GM18508 (cell line): ENCODE results near the gene PKP4.

Source experiments
- ATAC-seq: cut with Tn5 transposase; IDR thresholded peaks from one replicate; pipeline ENCODE4 v1.9.1; 2021; ENCODE audit warnings: moderate number of reproducible peaks; ENCODE audit not compliant: insufficient read depth, unreplicated experiment

PKP4 gene

DNA sequence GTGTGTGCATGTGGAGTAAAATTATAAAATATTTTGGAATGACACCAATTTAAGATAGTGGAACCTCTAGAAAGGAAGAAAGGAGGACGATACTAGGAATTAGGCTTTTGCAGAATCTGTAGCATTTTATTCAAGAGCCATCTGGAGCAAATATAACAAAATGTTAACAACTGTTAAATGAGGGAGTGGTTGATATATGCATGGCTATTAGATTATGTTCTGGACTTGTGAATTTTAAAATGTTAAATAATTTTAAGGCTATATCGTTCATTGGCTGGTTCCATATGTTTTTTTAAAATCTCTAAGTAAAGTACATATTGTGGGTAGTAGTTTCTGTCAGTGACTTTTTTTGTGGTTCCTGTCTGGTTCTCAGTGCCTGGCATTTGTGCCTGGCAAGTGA lies 123.2 kb downstream of the PKP4 start:
- ATAC-seq = no peak

DNA sequence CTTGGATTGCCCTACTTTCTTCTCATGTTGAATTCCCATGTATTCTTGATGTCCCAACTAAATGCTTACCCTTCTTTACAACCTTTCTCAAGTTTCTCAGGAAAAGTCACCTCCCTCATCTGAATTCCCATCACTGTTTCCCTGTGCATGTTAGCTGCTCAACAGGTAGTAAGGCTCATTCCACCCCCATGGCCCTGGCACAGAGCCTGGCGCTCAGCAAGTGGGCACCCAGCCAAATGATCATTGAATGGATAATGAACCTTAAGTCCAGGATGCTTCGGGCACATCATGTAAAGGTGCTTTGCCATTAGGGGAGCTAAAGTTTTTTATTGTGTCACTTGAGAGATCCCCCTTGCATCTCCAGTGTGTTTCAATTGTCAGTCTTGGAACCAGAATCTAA lies 124.0 kb downstream of the PKP4 start:
- ATAC-seq = no peak

DNA sequence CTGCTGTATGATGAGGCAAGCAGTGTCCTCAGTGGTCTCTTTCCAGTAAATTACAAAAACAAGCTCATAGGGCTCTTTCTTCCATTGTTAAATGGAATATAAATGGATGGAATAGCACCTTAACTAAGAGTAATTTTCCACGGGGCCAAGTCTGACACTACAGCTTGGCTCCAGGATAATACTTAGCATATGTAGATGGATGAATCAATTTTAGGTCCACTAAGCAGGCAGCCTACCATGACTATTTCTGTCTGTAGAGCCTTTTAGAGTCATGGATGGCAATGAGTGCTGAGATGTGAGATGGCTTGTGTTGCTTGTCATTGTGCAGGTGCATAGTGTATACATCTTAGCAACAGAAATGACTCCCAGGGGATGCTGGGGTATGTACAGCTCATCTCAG lies 125.9 kb downstream of the PKP4 start:
- no peak for ATAC-seq

DNA sequence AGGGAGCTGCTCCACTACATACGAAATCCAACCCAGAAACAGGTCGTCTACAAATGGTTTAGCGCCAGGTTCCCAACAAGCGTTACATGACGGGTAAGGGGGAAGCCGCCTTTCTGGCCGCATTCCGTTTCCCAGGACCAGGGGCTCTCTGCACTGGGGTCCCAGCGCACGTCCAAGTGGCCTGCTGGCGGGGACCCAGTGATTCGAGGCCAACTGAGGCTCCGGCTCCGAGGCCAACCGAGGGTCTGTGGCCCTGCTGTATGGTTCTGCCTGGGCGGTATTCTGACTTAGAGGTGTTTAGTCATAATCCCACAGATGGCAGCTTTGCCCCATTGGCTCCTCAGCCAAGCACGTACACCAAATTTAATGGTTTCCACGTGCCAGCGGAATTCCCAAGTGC lies 127.2 kb downstream of the PKP4 start:
- no peak for ATAC-seq

DNA sequence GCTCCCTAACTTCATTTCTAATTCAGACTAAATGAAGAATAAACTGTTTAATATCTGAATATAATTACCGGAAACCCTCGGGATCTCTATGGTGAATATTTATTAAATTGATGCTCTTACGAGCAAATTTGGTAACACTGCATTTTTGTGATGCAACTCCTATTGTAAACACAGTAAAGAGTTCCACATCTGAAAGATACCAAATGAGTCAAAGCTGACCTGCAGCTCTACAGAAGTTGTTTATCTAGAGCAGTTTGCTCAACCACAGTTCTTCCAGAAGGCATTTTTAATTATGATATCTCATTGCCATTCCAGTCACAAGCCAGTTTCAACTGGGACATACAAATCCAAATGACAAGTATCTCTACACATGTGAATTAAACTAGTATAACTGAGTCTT lies 129.7 kb downstream of the PKP4 start:
- ATAC-seq = no peak

DNA sequence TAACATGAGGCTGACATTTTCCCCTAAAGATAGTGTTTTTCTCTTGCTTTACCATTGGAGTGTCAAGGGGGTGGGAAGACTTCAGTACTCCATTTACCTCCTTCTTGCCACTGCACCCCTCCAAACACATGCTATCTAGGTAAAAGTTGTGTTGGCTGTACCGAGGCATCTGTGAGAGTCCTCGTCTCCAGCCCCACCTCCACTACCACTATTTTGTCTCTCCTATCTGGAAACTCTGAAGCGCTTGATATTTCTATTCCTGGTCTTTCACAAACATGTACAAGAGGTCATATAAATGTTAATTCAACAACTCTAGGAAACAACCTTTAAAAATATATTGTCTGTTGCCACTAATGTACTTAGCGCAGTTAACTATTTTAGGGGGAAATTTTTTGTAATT lies 132.6 kb downstream of the PKP4 start:
- no peak for ATAC-seq

DNA sequence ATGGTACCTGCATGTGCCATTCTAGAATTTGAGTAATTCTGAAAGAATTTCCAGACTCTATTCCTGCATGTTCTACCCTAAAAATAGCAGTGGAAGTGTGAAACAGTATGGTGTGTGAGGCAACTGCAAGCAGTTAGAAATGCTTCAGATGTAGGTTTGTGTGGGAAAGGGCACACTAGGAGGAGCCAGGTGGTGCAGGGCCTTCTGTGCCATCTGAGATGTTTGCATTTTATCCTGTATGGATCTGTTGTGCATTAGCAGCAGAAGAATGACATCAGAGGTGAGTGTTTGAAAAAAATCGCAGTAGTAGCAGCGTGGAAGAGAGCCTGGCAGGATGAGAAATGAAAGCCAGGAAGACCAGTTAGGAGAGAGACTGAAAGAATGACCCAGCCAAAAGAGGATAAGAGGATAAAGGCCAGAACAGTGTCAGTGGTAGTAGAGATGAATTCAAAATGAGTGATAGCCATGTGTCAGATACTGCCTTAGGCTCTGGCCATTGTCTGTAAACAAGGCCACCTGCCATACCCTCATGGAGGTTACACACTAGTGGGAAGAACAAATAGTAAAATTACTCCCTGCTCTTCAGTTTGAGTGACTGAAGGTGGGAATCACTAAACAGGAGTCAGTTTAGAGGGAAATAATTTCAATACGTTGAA lies 142.2 kb downstream of the PKP4 start:
- no peak for ATAC-seq

DNA sequence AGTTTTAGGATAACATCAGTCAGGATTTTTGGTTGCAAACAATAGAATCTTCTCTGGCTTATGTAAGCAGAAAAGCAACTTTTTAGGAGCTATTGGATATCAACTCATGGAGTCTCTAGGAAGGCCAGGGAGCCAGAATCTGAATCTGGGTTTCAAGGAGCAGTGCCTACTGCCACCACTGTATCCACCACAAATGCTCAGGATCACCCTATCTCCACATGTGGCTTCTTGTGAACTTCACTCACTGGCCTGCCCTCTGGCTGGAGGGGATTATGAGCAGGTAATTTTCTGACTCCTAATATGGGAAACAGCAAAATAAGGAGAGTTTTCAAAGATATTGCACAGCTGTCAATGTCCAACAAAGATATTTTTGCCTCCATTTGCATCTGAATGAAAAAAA lies 142.9 kb downstream of the PKP4 start:
- ATAC-seq = no peak

DNA sequence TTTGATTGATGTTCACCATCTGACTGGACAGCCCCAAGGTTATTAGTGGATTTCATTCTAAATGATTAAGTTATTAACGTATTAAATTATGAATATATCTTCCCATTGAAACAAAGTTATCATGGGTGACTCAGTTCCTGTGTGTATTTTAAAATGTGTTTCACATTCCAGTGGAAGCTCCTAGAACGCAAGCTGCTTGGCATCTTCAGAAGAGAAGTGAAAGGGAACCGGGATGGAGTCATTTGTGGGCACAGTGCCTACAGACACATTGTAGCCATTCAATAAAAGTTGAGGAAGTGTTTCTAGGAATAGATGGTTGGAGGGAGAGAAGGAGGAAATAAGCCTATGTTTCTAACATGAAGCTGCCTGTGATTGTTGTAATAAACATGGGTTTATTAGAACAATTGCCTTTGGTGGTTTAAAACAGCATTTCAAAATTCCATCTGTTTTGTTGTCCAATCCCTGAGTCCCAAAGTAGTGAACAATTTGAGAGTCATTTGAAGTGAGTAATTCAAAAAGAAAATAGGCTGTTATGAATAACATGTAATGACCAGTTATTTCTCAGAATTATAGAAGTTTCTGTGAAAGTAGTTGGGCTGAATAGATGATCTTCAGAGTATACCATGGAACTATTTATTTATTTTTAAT lies 143.5 kb downstream of the PKP4 start:
- no peak for ATAC-seq

DNA sequence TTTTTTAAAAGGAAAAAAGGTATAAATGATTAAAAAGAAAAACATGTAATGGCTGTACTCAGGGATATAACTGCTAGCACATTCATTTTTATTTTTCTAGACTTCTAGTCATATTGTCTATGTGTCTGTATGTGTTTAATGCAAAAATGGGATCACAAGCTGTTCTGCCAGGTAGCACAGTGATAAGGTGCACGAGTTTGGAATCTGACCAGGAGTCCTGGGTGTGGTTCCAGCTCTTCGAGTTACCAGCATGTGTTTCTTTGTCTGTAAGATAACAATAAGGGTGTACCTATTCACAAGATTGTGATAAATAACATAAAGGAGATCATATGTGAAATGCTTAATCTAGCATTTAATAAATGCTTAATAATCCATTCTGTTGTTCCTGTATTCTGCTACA lies 145.3 kb downstream of the PKP4 start:
- ATAC-seq = no peak

DNA sequence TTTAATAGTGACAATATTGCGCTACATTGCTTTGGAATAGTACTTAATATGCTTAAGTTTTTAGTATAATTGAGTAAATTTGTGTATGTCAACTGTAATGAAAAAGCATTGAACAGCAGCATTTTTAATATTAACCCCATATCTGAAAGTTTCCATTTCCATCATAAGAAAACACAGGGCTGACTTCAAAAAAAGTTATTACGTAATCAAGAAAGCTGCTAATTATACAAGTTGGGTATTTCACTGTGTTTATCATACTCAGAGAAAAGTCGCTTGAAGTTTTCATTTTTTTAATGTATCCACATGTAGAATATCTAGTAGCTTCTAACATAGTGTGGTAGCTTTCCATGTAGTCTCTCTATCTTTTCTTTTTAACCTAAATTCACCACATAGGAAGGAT lies 146.5 kb downstream of the PKP4 start:
- ATAC-seq = no peak

DNA sequence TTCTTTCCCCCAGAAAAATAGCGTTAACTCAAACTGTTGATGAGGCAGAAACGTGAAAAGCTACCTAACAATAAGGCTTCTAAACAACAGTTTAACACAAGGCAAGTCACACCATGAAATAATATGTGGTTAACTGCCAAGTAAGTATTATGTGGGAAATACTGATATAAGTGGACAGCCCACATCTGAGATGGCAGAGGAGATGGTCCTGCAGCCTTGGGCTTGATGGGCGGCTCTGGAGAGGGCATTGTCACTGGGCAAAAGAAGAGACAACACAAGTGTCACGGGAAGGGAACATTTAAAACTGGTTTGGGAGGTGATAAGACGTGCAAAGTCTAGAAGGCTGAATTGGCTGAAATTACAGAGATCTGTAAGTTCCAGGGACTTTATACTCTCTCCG lies 147.2 kb downstream of the PKP4 start:
- no peak for ATAC-seq

DNA sequence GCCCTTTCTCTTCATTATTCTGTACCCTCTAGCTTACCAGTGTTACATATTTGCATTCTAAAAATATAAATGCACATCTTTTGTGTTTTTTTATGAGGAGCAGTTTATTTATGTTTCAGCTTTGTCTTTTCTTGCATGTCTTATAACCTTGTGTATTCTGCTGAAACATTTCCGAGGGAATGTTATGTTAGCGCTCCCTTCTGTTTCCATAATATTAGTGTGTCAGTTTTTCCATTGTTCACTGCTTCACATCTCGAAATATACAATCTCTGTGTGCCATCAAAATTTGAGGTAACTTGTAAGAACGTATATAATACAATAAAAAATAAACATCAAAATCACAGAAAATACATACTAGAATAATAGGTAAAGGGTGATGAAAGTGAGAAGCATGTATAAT lies 153.3 kb downstream of the PKP4 start:
- no peak for ATAC-seq

DNA sequence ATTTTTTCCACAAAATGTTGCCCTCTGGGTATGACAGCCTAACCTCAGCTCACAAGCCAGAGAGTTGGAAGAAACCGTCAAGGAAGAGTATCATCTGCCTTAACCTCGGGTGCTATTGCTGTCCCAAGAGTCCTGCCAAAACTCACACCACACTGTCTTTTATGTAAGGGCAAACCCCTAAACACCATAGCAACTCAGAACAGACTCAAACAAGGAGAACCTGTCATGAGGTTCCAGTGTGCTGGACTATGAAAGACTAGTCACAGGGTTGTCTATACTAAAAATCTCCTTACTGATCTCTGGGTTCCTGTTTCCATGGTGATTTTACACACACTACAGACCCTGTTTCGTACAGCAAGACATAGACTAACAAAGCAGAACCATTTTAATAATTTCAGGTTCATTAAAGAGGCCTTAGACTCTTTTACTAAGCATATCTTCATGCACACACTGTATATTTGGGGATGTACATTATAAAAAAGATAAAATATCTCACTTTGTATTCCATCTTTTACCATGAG lies 159.8 kb downstream of the PKP4 start:
- no peak for ATAC-seq

DNA sequence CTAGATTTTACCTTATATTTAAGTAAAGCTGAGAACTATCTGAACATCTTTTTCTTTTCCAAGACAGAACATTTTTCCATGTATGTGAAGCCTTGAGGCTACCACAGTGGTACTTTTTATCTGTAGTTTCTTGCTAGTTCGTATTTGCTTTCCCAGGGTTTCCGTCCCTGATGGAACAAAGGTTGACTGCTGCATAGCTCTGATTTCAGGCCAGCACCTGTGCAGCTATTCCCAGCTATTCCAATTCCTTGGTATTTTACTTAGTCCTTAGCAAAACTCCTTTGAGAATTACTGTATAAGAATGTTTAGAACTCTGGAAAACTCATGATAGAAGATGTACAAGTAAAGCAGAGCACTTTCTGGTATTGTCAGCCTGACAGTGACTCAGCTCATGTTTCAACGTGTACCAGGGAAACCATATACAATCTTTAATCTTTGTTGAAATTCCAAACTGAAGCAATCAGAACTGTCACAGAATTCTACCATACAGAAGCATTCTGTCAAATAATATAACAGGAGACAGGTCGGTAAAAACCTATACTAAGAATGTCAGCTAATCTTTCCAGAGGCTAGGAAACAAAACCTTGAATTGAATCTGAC lies 162.2 kb downstream of the PKP4 start:
- no peak for ATAC-seq

DNA sequence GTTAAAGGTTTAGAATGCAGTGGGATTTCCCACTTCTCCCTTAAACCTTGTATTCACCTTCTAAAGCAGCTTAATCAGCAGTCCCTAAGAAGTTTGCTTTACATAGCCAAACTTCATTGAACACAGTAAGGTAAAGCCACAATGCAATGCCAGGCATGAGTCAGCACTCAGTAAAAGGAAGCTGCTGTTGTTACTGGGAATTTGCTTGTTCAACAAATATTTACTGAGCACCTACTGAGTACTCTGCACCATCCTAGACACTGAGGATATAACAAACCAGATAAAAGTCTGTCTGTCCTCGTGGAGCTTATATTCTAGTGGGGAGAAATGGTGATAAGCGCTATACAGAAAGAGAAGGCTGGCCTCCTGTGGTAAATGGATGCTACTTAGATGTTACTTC lies 162.7 kb downstream of the PKP4 start:
- no peak for ATAC-seq

DNA sequence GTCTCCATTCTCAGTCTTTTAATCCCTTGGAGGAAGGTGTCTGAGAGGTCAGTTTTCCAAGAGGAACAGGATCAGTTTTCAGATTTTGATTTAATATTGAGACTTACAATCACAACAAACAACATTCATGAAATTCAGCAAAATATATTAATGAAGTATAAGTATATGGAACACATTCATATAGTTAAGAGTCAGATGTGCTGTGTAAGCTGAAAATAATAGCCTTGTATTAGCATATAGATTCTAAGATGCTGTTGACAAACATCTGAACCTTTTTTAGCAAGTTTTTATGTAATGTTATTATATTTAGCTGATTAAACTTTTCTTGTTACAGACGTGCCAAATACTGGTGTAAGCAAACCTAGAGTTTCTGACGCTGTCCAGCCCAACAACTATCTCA lies 163.9 kb downstream of the PKP4 start:
- no peak for ATAC-seq

DNA sequence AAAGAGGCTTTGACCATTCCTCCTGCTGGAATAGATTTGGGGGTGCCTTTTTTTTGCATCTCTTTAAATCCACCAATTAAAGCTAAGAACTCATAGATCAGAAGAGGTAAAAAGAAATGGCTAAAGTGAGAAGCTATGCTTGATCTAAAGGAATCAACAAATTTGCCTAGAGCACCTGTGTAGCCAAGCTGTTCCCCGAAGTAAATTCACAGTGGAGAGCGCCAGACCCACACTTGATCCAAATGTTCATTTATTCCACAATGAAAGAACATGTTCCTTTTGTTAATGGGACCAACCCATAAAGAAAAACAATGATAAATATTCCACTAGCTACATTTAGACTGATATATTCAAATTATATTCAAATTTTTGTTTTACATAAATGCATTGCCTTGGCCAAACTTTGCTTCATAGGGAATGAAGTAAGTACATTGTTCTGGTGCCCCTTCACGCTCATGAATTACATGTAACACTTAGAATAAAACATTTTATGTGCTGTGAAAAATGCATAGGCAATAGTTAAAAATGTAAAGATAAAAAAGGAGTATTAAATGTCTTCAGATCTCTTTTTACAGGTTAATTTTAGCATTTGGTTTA lies 167.4 kb downstream of the PKP4 start:
- ATAC-seq = no peak

DNA sequence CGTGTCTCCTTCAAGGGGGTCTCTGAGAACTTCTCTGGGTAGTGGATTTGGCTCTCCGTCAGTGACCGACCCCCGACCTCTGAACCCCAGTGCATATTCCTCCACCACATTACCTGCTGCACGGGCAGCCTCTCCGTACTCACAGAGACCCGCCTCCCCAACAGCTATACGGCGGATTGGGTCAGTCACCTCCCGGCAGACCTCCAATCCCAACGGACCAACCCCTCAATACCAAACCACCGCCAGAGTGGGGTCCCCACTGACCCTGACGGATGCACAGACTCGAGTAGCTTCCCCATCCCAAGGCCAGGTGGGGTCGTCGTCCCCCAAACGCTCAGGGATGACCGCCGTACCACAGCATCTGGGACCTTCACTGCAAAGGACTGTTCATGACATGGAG lies 168.2 kb downstream of the PKP4 start:
- ATAC-seq = no peak

DNA sequence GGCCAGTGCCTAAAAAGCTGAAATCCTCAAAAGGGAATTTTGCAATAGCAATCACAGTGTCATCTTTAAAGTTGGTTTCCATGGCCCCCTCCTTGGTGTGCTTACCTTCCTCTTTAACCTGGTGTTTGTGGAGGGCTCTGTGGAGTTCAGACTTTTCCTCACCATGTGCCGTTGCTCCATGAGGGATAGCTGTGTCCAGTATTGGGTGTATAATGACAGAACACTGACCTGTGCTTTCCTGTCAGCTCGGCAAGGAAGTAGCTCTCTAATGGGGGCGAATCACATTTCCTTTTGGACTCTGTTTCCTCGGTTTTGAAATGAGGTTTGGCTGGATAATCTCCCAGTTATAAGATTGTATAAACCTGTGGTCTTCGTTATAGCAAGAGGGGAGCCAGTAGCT lies 172.4 kb downstream of the PKP4 start:
- ATAC-seq = no peak

DNA sequence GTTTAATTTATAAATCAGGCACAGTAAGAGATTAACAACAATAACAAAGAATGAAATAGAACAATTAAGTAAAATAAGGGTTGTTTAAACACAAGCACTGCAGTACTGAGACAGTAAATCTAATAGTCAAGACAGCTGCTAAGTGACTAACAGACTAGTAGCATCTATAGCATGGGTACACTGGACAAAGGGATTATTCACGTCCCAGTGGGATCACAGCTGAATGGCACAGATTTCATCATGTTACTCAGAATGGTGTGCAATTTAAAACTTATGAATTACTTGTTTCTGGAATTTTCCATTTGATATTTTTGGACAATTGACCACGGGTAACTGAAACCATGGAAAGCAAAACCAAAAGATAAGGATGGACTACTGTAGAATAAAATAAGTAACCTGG lies 176.5 kb downstream of the PKP4 start:
- ATAC-seq = no peak
